Endothelial cell (in vitro differentiated cells): ENCODE data around the gene SOAT1. TPM values are rescaled to one million over a fixed set of nuclear protein-coding genes. Genes with fewer than 3 reads are reported as not detected.

Experiments used
- DNase-seq: peaks from one replicate; pipeline ENCODE4 v3.0.0; 2021; ENCODE audit warnings: low spot score
- H3K27ac Mint-ChIP-seq: one replicate; pipeline ENCODE4 v1.8.0; 2021; ENCODE audit warnings: mixed read lengths, inconsistent platforms; ENCODE audit not compliant: unreplicated experiment
- H3K27me3 Mint-ChIP-seq: one replicate; pipeline ENCODE4 v1.8.0; 2021; ENCODE audit warnings: mild to moderate bottlenecking, moderate library complexity, mixed read lengths, inconsistent platforms; ENCODE audit not compliant: unreplicated experiment
- H3K36me3 Mint-ChIP-seq: one replicate; pipeline ENCODE4 v1.8.0; 2021; ENCODE audit warnings: mild to moderate bottlenecking, low read depth, mixed read lengths, inconsistent platforms; ENCODE audit not compliant: unreplicated experiment
- H3K4me1 Mint-ChIP-seq: one replicate; pipeline ENCODE4 v1.8.0; 2021; ENCODE audit warnings: mild to moderate bottlenecking, mixed read lengths, inconsistent platforms; ENCODE audit not compliant: unreplicated experiment
- H3K4me3 Mint-ChIP-seq: one replicate; pipeline ENCODE4 v1.8.0; 2021; ENCODE audit warnings: mild to moderate bottlenecking, mixed read lengths, inconsistent platforms; ENCODE audit not compliant: unreplicated experiment
- H3K9me3 Mint-ChIP-seq: one replicate; pipeline ENCODE4 v1.8.0; 2021; ENCODE audit warnings: mixed read lengths, inconsistent platforms; ENCODE audit not compliant: unreplicated experiment
- total RNA-seq: library from RNA; stranded (reverse); fragmentation: NEBNext Ultra II Directional; extraction: Animal tissue kit (Norgen Biotek cat#: 25700); gene quantifications from one replicate; pipeline ENCODE4 v1.2.1, GENCODE V29; 2021; ENCODE audit not compliant: unreplicated experiment
- TF ChIP-seq, protein P1 (sequence below): fragments of 200-600 bp; sonication (generic); IDR thresholded peaks from one replicate; pipeline ENCODE4 v1.5.0; 2021; ENCODE audit warnings: antibody characterized with exemption; ENCODE audit not compliant: unreplicated experiment

The SOAT1 gene
- total RNA-seq, 1 donor from 2014 or later = 24.1 TPM

DNA sequence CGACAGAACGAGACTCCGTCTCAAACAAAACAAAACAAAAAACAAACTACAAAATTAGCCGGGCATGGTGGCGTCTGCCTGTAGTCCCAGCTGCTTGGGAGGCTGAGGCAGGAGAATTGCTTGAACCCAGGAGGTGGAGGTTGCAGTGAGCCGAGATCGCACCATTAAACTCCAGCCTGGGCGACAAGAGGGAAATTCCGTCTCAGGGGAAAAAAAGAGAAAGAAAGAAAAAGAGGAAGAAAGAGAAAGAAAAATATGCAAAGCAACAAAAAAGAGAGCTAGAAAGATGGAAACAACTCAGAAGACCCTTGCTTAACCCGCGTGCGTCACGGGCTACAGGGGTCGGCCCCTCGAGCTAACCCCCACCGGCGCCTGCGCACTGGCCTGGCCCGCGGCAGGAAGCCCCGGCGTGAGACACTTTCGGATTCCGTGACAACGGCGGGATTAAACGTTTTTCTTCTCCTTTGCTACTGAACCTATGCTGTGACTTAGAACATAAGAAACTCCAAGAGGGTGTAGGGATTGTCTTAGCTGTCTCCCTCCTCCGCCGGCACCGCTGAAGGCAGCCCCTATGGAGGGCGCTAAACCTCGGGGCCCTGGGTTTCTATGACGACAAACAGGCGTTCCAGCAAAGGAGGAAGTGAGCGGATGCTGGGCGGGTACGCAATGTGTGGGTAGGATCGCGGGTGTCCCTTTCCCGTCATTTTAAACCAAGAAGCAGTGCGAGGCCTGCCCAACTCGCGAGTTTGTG, 71.9 kb downstream of the SOAT1 start, which contains the start of gene AXDND1:
Gene AXDND1, plus strand, starts transcription at position 630 of the 751 bp plus-strand sequence. CDS start 539 bp downstream, outside the sequence.
- Mint-ChIP-seq H3K9me3 (no peaks in the 10 kb centered on the region), H3K4me1 (peaks cover 4% of the 10 kb centered on the region), H3K27me3 (peaks cover 4% of the 10 kb centered on the region), H3K27ac (peak within 1 kb of the TSS; percentile 99), H3K36me3 (no peaks in the 10 kb centered on the region), H3K4me3 (peak within 1 kb of the TSS; percentile 89)
- TF ChIP-seq, protein P1, sequence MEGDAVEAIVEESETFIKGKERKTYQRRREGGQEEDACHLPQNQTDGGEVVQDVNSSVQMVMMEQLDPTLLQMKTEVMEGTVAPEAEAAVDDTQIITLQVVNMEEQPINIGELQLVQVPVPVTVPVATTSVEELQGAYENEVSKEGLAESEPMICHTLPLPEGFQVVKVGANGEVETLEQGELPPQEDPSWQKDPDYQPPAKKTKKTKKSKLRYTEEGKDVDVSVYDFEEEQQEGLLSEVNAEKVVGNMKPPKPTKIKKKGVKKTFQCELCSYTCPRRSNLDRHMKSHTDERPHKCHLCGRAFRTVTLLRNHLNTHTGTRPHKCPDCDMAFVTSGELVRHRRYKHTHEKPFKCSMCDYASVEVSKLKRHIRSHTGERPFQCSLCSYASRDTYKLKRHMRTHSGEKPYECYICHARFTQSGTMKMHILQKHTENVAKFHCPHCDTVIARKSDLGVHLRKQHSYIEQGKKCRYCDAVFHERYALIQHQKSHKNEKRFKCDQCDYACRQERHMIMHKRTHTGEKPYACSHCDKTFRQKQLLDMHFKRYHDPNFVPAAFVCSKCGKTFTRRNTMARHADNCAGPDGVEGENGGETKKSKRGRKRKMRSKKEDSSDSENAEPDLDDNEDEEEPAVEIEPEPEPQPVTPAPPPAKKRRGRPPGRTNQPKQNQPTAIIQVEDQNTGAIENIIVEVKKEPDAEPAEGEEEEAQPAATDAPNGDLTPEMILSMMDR = no peak
- DNase-seq = peak; percentile 82

DNA sequence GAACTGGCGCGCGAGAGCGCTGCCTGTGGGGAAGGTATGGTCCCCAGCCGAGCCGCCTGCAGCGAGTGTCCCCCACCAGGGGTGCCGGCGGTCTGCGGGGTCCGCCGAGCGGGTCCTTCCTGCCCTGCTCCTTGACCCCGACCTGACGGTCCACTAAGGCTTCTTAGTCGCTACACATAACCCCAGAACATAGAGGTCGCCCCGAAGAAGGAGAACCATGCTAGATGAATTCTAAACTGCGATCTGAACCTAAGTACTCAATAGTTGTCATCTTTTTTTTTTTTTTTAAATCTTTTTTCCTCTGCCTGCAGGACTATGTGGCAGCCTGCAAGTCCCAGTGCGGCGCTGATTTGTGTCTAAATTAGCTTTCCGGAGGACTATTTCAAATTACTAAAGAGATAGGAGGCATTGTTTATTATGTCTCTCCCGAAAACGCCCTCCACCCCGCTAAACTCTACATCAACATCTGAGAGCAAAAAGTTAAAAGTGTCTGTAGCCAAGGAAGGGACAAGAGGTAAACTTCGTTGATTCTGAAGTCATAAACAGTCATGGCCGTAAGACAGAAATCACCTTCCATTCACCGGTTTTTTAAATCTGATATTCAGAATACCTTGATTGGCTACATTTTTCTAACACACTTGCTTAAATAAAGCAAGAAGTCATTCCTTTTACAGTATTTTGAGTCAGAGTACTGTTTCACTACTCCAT, 72.7 kb downstream of the SOAT1 start:
- TF ChIP-seq, protein P1 = no peak
- Mint-ChIP-seq H3K9me3 (no peaks in the 10 kb centered on the region), H3K4me1 (peaks cover 4% of the 10 kb centered on the region), H3K36me3 (no peaks in the 10 kb centered on the region), H3K4me3 (peak overlapping the region; percentile 89), H3K27me3 (peaks cover 4% of the 10 kb centered on the region), H3K27ac (peak overlapping the region; percentile 99)
- no peak for DNase-seq

DNA sequence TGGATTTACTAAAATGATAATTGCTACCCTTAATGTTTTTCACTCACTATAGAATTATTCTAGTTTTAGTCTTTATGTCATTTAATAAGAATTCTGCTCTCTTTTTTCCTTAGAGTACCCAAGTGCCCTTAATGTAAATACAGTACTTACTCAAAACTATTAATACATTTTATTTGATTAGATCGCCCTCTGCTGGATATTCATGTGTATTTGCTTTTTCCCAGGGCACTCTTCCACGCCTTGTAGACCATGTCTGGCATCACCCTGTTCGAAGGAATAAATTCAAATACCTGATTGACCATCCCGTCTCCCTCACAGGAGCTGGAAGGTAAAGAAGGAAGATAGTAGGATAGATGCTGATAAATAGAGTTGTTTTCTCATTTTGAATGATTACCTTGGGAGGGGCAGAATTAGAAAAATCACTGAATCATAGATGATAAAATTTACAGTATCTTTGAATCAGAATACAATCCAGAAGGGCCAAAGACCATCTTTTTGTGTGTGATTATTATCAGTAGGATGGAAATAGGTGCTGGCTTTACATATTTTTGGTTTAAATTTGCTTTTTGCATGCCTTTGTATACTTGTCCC, 76.2 kb downstream of the SOAT1 start:
- H3K27ac Mint-ChIP-seq = no peak overlapping the region
- TF ChIP-seq, protein P1 = peak; percentile 71

DNA sequence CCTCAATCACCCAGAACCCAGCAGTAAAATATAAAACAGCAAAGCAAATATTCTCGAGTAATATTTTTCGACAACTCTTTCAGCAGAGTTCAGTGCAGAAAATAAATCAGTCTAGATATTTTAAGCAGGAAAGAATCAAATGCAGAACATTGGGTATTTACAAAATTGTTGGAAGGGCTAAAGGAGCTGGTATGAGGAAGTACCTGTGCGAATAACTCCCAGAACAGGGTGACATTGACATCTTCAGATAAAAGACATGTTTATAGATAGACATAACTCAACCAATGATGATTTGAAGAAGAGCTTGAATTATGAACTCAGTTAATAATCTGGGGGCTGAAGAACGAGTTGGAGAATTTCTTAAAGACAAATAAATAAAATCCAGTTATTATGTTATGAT, 78.6 kb downstream of the SOAT1 start:
- Mint-ChIP-seq H3K27ac (no peak overlapping the region), H3K4me1 (no peaks in the 10 kb centered on the region), H3K36me3 (no peaks in the 10 kb centered on the region), H3K9me3 (no peaks in the 10 kb centered on the region), H3K27me3 (no peaks in the 10 kb centered on the region), H3K4me3 (no peak overlapping the region)
- no peak for DNase-seq
- TF ChIP-seq, protein P1 = no peak

More for the DNA sequence above, 76.2 kb downstream of the SOAT1 start:
- Mint-ChIP-seq H3K27me3 (peaks cover 4% of the 10 kb centered on the region), H3K4me1 (peaks cover 4% of the 10 kb centered on the region), H3K4me3 (no peak overlapping the region), H3K9me3 (no peaks in the 10 kb centered on the region), H3K36me3 (no peaks in the 10 kb centered on the region)
- peak; percentile 37 for DNase-seq

- H3K4me3 Mint-ChIP-seq = no peak overlapping the region
- H3K27me3 Mint-ChIP-seq = no peaks in the 10 kb centered on the region
- no peaks in the 10 kb centered on the region for H3K4me1 Mint-ChIP-seq
- no peaks in the 10 kb centered on the region for H3K9me3 Mint-ChIP-seq
- TF ChIP-seq, protein P1 = no peak
- no peak overlapping the region for H3K27ac Mint-ChIP-seq
- no peaks in the 10 kb centered on the region for H3K36me3 Mint-ChIP-seq
- DNase-seq = no peak
Observed at GRCh38 chr1:179376223-179376622, 82.6 kb downstream of the SOAT1 start.
